Neural cell (in vitro differentiated cells): ENCODE data around the gene CLEC9A. TPM values are rescaled to one million over a fixed set of nuclear protein-coding genes. Genes with fewer than 3 reads are reported as not detected.

ENCODE experiments used
- H2AFZ ChIP-seq: fragments of 200-600, 300-800 bp; sonication (generic), shearing (Covaris generic); 2 replicates; pipeline ENCODE4 v1.6.0; 2014; ENCODE audit warnings: low read depth, mild to moderate bottlenecking, antibody characterized with exemption, low read length, moderate library complexity
- H3F3A ChIP-seq: fragments of 200-600 bp; shearing (Covaris generic); 2 replicates; pipeline ENCODE4 v1.6.1; 2016; ENCODE audit warnings: mild to moderate bottlenecking, moderate library complexity, mixed read lengths, antibody characterized with exemption, low read length; ENCODE audit not compliant: insufficient read depth, poor library complexity, severe bottlenecking
- H3K27ac ChIP-seq: fragments of 200-600, 300-800 bp; sonication (generic), shearing (Covaris generic); 2 replicates; pipeline ENCODE4 v1.5.1; 2014; ENCODE audit warnings: mild to moderate bottlenecking, low read length, moderate library complexity
- H3K27me3 ChIP-seq: fragments of 300-800, 200-600 bp; sonication (generic), shearing (Covaris generic); 2 replicates; pipeline ENCODE4 v1.6.0; 2014; ENCODE audit warnings: mild to moderate bottlenecking, low read depth, low read length, moderate library complexity; ENCODE audit not compliant: insufficient read depth
- H3K36me3 ChIP-seq: fragments of 300-800, 200-600 bp; sonication (generic), shearing (Covaris generic); 2 replicates; pipeline ENCODE4 v1.5.1; 2014; ENCODE audit warnings: mild to moderate bottlenecking, antibody characterized with exemption, low read length, moderate library complexity; ENCODE audit not compliant: insufficient read depth
- H3K4me2 ChIP-seq: fragments of 300-800, 200-600 bp; sonication (generic), shearing (Covaris generic); 2 replicates; pipeline ENCODE4 v1.6.0; 2014; ENCODE audit warnings: mild to moderate bottlenecking, low read length
- H3K4me3 ChIP-seq: fragments of 300-800, 200-600 bp; sonication (generic), shearing (Covaris generic); 2 replicates; pipeline ENCODE4 v1.5.1; 2014; ENCODE audit warnings: mild to moderate bottlenecking, low read length, moderate library complexity
- H3K79me2 ChIP-seq: fragments of 200-600 bp; shearing (Covaris generic); replicated peaks from 2 replicates; pipeline ENCODE4 v1.6.0; 2014; ENCODE audit warnings: mild to moderate bottlenecking, low read length, moderate library complexity; ENCODE audit not compliant: insufficient read depth
- H3K9ac ChIP-seq: fragments of 300-800, 200-600 bp; sonication (generic), shearing (Covaris generic); 2 replicates; pipeline ENCODE4 v1.6.1; 2016; ENCODE audit warnings: mild to moderate bottlenecking, low read length, mixed read lengths
- H3K9me2 ChIP-seq: fragments of 200-600 bp; shearing (Covaris generic); 2 replicates; pipeline ENCODE4 v1.6.1; 2016; ENCODE audit warnings: mild to moderate bottlenecking, low read length, mixed read lengths; ENCODE audit not compliant: insufficient read depth
- H3K9me3 ChIP-seq: fragments of 200-600, 300-800 bp; sonication (generic), shearing (Covaris generic); 2 replicates; pipeline ENCODE4 v1.6.1; 2016; ENCODE audit warnings: mild to moderate bottlenecking, mixed run types, low read length, moderate library complexity, mixed read lengths
- H4K20me1 ChIP-seq: fragments of 200-600 bp; shearing (Covaris generic); 2 replicates; pipeline ENCODE4 v1.6.1; 2016; ENCODE audit warnings: mild to moderate bottlenecking, mixed run types; ENCODE audit not compliant: insufficient read depth
- EP300 ChIP-seq: fragments of 450-650 bp; conservative IDR thresholded peaks from 2 replicates; pipeline ENCODE4 v1.6.1; 2014; ENCODE audit warnings: antibody characterized with exemption, mild to moderate bottlenecking, moderate library complexity; ENCODE audit not compliant: poor library complexity, severe bottlenecking
- EZH2 ChIP-seq: fragments of 200-600, 300-800 bp; shearing (Covaris generic), sonication (generic); IDR thresholded peaks from 2 replicates; pipeline ENCODE4 v1.6.1; 2014; ENCODE audit warnings: antibody characterized with exemption, low read length, borderline replicate concordance, mild to moderate bottlenecking; ENCODE audit not compliant: insufficient read depth, poor library complexity, severe bottlenecking
- MXI1 ChIP-seq: fragments of 450-650 bp; conservative IDR thresholded peaks from 2 replicates; pipeline ENCODE4 v1.6.1; 2014; ENCODE audit warnings: antibody characterized with exemption, mild to moderate bottlenecking; ENCODE audit not compliant: poor library complexity, severe bottlenecking
- POLR2AphosphoS5 ChIP-seq: IDR thresholded peaks from 2 replicates; pipeline ENCODE4 v1.6.1; 2012
- RAD21 ChIP-seq: fragments of 450-650 bp; conservative IDR thresholded peaks from 2 replicates; pipeline ENCODE4 v1.6.1; 2014; ENCODE audit warnings: antibody characterized with exemption, mild to moderate bottlenecking, moderate library complexity
- SMC3 ChIP-seq: fragments of 450-650 bp; conservative IDR thresholded peaks from 2 replicates; pipeline ENCODE4 v1.6.1; 2014; ENCODE audit warnings: antibody characterized with exemption, mild to moderate bottlenecking, moderate library complexity; ENCODE audit not compliant: poor library complexity
- TAF1 ChIP-seq: IDR thresholded peaks from 2 replicates; pipeline ENCODE4 v1.6.1; 2012; ENCODE audit warnings: low read depth
- polyA plus RNA-seq: library from polyadenylated mRNA; depleted of rRNA; stranded (reverse); fragments of >200 nt; gene quantifications from 2 replicates; pipeline ENCODE4 v1.2.3, GENCODE V29; 2014
- TF ChIP-seq, protein P1 (sequence below): IDR thresholded peaks from 2 replicates; pipeline ENCODE4 v1.6.1; 2012; ENCODE audit warnings: borderline replicate concordance
- TF ChIP-seq, protein P2 (sequence below): fragments of 450-650 bp; IDR thresholded peaks from 2 replicates; pipeline ENCODE4 v1.5.1; 2014; ENCODE audit warnings: antibody characterized with exemption, mild to moderate bottlenecking, moderate library complexity; ENCODE audit not compliant: poor library complexity, severe bottlenecking

Gene CLEC9A
- polyA plus RNA-seq, 1 donor from 2014 or later: not detected

- Histone ChIP-seq H3K4me2 (no peak overlapping the region), H3K4me3 (no peak overlapping the region), H2AFZ (no peak overlapping the region), H4K20me1 (no peaks in the 10 kb centered on the region), H3K79me2 (no peaks in the 10 kb centered on the region), H3K27me3 (no peaks in the 10 kb centered on the region), H3K9me2 (no peaks in the 10 kb centered on the region), H3K27ac (no peak overlapping the region), H3K9me3 (no peaks in the 10 kb centered on the region), H3K36me3 (no peaks in the 10 kb centered on the region), H3F3A (no peaks in the 10 kb centered on the region), H3K9ac (no peak overlapping the region)
- TF ChIP-seq EZH2 (no peak), TAF1 (no peak), SMC3 (no peak), RAD21 (no peak), MXI1 (no peak), POLR2AphosphoS5 (no peak), EP300 (no peak)
- TF ChIP-seq, protein P1, sequence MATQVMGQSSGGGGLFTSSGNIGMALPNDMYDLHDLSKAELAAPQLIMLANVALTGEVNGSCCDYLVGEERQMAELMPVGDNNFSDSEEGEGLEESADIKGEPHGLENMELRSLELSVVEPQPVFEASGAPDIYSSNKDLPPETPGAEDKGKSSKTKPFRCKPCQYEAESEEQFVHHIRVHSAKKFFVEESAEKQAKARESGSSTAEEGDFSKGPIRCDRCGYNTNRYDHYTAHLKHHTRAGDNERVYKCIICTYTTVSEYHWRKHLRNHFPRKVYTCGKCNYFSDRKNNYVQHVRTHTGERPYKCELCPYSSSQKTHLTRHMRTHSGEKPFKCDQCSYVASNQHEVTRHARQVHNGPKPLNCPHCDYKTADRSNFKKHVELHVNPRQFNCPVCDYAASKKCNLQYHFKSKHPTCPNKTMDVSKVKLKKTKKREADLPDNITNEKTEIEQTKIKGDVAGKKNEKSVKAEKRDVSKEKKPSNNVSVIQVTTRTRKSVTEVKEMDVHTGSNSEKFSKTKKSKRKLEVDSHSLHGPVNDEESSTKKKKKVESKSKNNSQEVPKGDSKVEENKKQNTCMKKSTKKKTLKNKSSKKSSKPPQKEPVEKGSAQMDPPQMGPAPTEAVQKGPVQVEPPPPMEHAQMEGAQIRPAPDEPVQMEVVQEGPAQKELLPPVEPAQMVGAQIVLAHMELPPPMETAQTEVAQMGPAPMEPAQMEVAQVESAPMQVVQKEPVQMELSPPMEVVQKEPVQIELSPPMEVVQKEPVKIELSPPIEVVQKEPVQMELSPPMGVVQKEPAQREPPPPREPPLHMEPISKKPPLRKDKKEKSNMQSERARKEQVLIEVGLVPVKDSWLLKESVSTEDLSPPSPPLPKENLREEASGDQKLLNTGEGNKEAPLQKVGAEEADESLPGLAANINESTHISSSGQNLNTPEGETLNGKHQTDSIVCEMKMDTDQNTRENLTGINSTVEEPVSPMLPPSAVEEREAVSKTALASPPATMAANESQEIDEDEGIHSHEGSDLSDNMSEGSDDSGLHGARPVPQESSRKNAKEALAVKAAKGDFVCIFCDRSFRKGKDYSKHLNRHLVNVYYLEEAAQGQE: no peak
- TF ChIP-seq, protein P2, sequence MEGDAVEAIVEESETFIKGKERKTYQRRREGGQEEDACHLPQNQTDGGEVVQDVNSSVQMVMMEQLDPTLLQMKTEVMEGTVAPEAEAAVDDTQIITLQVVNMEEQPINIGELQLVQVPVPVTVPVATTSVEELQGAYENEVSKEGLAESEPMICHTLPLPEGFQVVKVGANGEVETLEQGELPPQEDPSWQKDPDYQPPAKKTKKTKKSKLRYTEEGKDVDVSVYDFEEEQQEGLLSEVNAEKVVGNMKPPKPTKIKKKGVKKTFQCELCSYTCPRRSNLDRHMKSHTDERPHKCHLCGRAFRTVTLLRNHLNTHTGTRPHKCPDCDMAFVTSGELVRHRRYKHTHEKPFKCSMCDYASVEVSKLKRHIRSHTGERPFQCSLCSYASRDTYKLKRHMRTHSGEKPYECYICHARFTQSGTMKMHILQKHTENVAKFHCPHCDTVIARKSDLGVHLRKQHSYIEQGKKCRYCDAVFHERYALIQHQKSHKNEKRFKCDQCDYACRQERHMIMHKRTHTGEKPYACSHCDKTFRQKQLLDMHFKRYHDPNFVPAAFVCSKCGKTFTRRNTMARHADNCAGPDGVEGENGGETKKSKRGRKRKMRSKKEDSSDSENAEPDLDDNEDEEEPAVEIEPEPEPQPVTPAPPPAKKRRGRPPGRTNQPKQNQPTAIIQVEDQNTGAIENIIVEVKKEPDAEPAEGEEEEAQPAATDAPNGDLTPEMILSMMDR: no peak
Observed at GRCh38 chr12:10031771-10032175, 1.3 kb downstream of the CLEC9A start.

DNA sequence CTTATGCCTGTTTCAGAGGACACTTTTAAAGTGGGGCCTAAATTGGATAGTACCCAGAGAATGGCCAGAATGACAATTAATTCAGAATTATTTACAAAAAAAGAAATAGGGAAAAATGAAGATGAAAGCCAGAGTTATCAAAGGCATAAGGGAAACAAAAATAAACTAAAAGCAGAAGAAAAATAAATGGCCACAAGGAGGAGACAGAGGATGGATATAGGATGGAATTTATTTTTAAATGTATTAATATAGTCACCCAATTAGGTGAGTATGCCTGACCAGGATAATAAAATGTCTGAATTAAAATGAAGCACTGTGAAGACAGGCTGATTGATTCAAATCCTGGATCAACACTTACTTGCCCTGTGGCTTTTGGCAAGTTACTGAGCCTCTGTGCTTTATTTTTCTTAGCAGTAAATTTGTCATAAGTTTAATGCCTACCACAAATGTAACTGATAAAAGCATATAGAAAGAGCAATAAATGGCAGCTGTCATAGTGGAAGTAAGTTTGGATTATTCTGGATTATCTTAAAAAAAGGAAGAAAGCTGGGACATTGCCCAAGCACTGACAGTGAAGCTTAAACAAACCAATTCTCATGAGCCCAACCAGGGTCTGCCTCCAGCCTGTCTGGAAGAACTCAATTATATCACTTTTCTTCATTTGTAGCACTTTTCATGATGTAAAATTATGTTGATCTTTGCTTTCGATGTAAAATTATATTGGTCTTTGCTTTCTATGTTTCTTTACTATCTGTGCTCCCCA lies 3.5 kb downstream of the CLEC9A start:
- Histone ChIP-seq H3K9me3 (no peaks in the 10 kb centered on the region), H3K4me2 (no peak overlapping the region), H3K36me3 (no peaks in the 10 kb centered on the region), H4K20me1 (no peaks in the 10 kb centered on the region), H3K27ac (no peak overlapping the region), H3K9ac (no peak overlapping the region), H3F3A (no peaks in the 10 kb centered on the region), H3K27me3 (no peaks in the 10 kb centered on the region), H3K79me2 (no peaks in the 10 kb centered on the region), H3K4me3 (no peak overlapping the region), H2AFZ (no peak overlapping the region), H3K9me2 (no peaks in the 10 kb centered on the region)
- no peak for TF ChIP-seq MXI1
- TF ChIP-seq SMC3: peak; percentile 70
- TF ChIP-seq, protein P2: peak; percentile 66
- TF ChIP-seq RAD21: peak; percentile 69
